IgD-negative memory B cell (primary cell): ENCODE measurements around the gene CD7. TPM values are rescaled to one million over a fixed set of nuclear protein-coding genes. Genes with fewer than 3 reads are reported as not detected.

Experiments
- H3K27ac Mint-ChIP-seq, 3 donors: one replicate each; pipeline ENCODE4 v1.8.0; 2020 to 2022; ENCODE audit warnings: mild to moderate bottlenecking in 3 of 3, mixed read lengths in 3 of 3, moderate library complexity in 1 of 3
- H3K27me3 Mint-ChIP-seq: one replicate; pipeline ENCODE4 v1.8.0; 2021; ENCODE audit warnings: mixed read lengths
- H3K36me3 Mint-ChIP-seq: one replicate; pipeline ENCODE4 v1.8.0; 2020; ENCODE audit warnings: mild to moderate bottlenecking, mixed read lengths
- H3K4me1 Mint-ChIP-seq, 3 donors: one replicate each; pipeline ENCODE4 v1.8.0; 2020 to 2022; ENCODE audit warnings: mixed read lengths in 3 of 3, mild to moderate bottlenecking in 1 of 3
- H3K4me3 Mint-ChIP-seq, 4 donors: one replicate each; pipeline ENCODE4 v1.8.0; 2020 to 2022; ENCODE audit warnings: mild to moderate bottlenecking in 4 of 4, mixed read lengths in 4 of 4, moderate library complexity in 3 of 4
- H3K9me3 Mint-ChIP-seq, 3 donors: one replicate each; pipeline ENCODE4 v1.8.0; 2020 to 2021; ENCODE audit warnings: mixed read lengths in 3 of 3, mild to moderate bottlenecking in 1 of 3
- polyA plus RNA-seq: library from polyadenylated mRNA; unstranded; fragments of 300-500 nt; fragmentation: Illumina TruSeq; gene quantifications from one replicate; pipeline ENCODE4 v1.2.3, GENCODE V29; 2021

Gene CD7
- polyA plus RNA-seq, 1 donor from 2014 or later, result 4.4 TPM

GRCh38 chr17:82277851-82278250 is 39.6 kb downstream of the CD7 start:
- H3K4me1 Mint-ChIP-seq, result peaks cover 0 to 4% (median 2%) of the 10 kb centered on the region in 3 donors
- no peak overlapping the region for H3K4me3 Mint-ChIP-seq
- no peaks in the 10 kb centered on the region for H3K36me3 Mint-ChIP-seq
- peaks cover 9% of the 10 kb centered on the region for H3K27me3 Mint-ChIP-seq
- no peaks in the 10 kb centered on the region for H3K9me3 Mint-ChIP-seq
- H3K27ac Mint-ChIP-seq, result no peak overlapping the region

GRCh38 chr17:82276938-82277337 is 40.5 kb downstream of the CD7 start:
- peaks cover 6 to 10% (median 8%) of the 10 kb centered on the region in 3 donors for H3K4me1 Mint-ChIP-seq
- peak overlapping the region in 1 of 3 donors; percentile 62 for H3K27ac Mint-ChIP-seq
- peaks cover 4% of the 10 kb centered on the region for H3K36me3 Mint-ChIP-seq
- peaks cover 9% of the 10 kb centered on the region for H3K27me3 Mint-ChIP-seq
- H3K9me3 Mint-ChIP-seq, result no peaks in the 10 kb centered on the region
- H3K4me3 Mint-ChIP-seq, result peak overlapping the region in 1 of 4 donors; percentile 68

GRCh38 chr17:82275326-82275725 is 42.1 kb downstream of the CD7 start:
- H3K4me1 Mint-ChIP-seq, result peaks cover 15 to 16% (median 15%) of the 10 kb centered on the region in 3 donors
- no peaks in the 10 kb centered on the region for H3K9me3 Mint-ChIP-seq
- H3K27ac Mint-ChIP-seq, result peak overlapping the region in 1 of 3 donors; percentile 68
- peak overlapping the region in 2 of 4 donors; percentile 8 to 68 for H3K4me3 Mint-ChIP-seq
- H3K36me3 Mint-ChIP-seq, result peaks cover 4% of the 10 kb centered on the region
- H3K27me3 Mint-ChIP-seq, result peaks cover 9% of the 10 kb centered on the region

- H3K4me1 Mint-ChIP-seq, result peaks cover 21 to 26% (median 24%) of the 10 kb centered on the region in 3 donors
- no peaks in the 10 kb centered on the region for H3K9me3 Mint-ChIP-seq
- H3K27ac Mint-ChIP-seq, result peak overlapping the region in 2 of 3 donors; percentile 74 to 99
- H3K4me3 Mint-ChIP-seq, result peak overlapping the region in 3 of 4 donors; percentile 43 to 99 (median 93)
- peaks cover 9% of the 10 kb centered on the region for H3K27me3 Mint-ChIP-seq
- H3K36me3 Mint-ChIP-seq, result peaks cover 5% of the 10 kb centered on the region
These were observed 43.0 kb downstream of the CD7 start for GRCh38 chr17:82274134-82275020.

- peaks cover 9% of the 10 kb centered on the region for H3K27me3 Mint-ChIP-seq
- H3K4me1 Mint-ChIP-seq, result peaks cover 25 to 30% (median 28%) of the 10 kb centered on the region in 3 donors
- H3K36me3 Mint-ChIP-seq, result peaks cover 5% of the 10 kb centered on the region
- peak within 1 kb of the TSS; percentile 90 to 99 (median 98) for H3K27ac Mint-ChIP-seq
- peak within 1 kb of the TSS; percentile 89 to 99 (median 92) for H3K4me3 Mint-ChIP-seq
- no peaks in the 10 kb centered on the region for H3K9me3 Mint-ChIP-seq
These were observed 43.9 kb downstream of the CD7 start, which contains the start of gene CSNK1D for GRCh38 chr17:82273327-82274133. Gene CSNK1D, minus strand, starts transcription at chr17:82273700. Its CDS starts 319 bp downstream, at chr17:82273381.

- peaks cover 31 to 38% (median 35%) of the 10 kb centered on the region in 3 donors for H3K4me1 Mint-ChIP-seq
- H3K9me3 Mint-ChIP-seq, result no peaks in the 10 kb centered on the region
- H3K4me3 Mint-ChIP-seq, result peak overlapping the region; percentile 89 to 99 (median 92)
- H3K27ac Mint-ChIP-seq, result peak overlapping the region; percentile 90 to 99 (median 98)
- H3K36me3 Mint-ChIP-seq, result peaks cover 5% of the 10 kb centered on the region
- peaks cover 9% of the 10 kb centered on the region for H3K27me3 Mint-ChIP-seq
These were observed 44.7 kb downstream of the CD7 start for GRCh38 chr17:82272495-82273326.

- Mint-ChIP-seq H3K9me3 (no peaks in the 10 kb centered on the region), H3K27me3 (peaks cover 5% of the 10 kb centered on the region), H3K36me3 (peaks cover 5% of the 10 kb centered on the region), H3K4me1 (peaks cover 31 to 43% (median 35%) of the 10 kb centered on the region in 3 donors), H3K4me3 (peak overlapping the region; percentile 75 to 94 (median 80)), H3K27ac (peak overlapping the region in 2 of 3 donors; percentile 90 to 94)
These were observed 46.0 kb downstream of the CD7 start for GRCh38 chr17:82271401-82271800.

- Mint-ChIP-seq H3K9me3 (no peaks in the 10 kb centered on the region), H3K36me3 (peaks cover 5% of the 10 kb centered on the region), H3K4me3 (peak overlapping the region in 3 of 4 donors; percentile 67 to 80 (median 80)), H3K27me3 (peaks cover 4% of the 10 kb centered on the region), H3K4me1 (peaks cover 30 to 43% (median 35%) of the 10 kb centered on the region in 3 donors), H3K27ac (peak overlapping the region in 2 of 3 donors; percentile 49 to 94)
These were observed 46.8 kb downstream of the CD7 start for GRCh38 chr17:82270651-82271050.

GRCh38 chr17:82269882-82270500 is 47.4 kb downstream of the CD7 start:
- H3K4me1 Mint-ChIP-seq, result peaks cover 32 to 45% (median 35%) of the 10 kb centered on the region in 3 donors
- H3K9me3 Mint-ChIP-seq, result no peaks in the 10 kb centered on the region
- peak overlapping the region; percentile 49 to 94 (median 84) for H3K27ac Mint-ChIP-seq
- H3K27me3 Mint-ChIP-seq, result peaks cover 2% of the 10 kb centered on the region
- H3K4me3 Mint-ChIP-seq, result peak overlapping the region in 3 of 4 donors; percentile 67 to 80 (median 79)
- peaks cover 5% of the 10 kb centered on the region for H3K36me3 Mint-ChIP-seq

GRCh38 chr17:82269138-82269881 is 48.1 kb downstream of the CD7 start:
- peaks cover 5% of the 10 kb centered on the region for H3K36me3 Mint-ChIP-seq
- no peaks in the 10 kb centered on the region for H3K9me3 Mint-ChIP-seq
- peak overlapping the region in 2 of 4 donors; percentile 63 to 66 for H3K4me3 Mint-ChIP-seq
- H3K27me3 Mint-ChIP-seq, result no peaks in the 10 kb centered on the region
- peaks cover 32 to 45% (median 35%) of the 10 kb centered on the region in 3 donors for H3K4me1 Mint-ChIP-seq
- H3K27ac Mint-ChIP-seq, result peak overlapping the region; percentile 49 to 84 (median 62)

- Mint-ChIP-seq H3K36me3 (peaks cover 5% of the 10 kb centered on the region), H3K9me3 (no peaks in the 10 kb centered on the region), H3K27ac (peak overlapping the region in 2 of 3 donors; percentile 31 to 53), H3K4me1 (peaks cover 32 to 45% (median 35%) of the 10 kb centered on the region in 3 donors), H3K4me3 (peak overlapping the region in 3 of 4 donors; percentile 9 to 60 (median 47)), H3K27me3 (no peaks in the 10 kb centered on the region)
These were observed 49.6 kb downstream of the CD7 start for GRCh38 chr17:82267575-82268379.

GRCh38 chr17:82266142-82266541 is 51.3 kb downstream of the CD7 start:
- H3K4me3 Mint-ChIP-seq, result peak overlapping the region in 1 of 4 donors; percentile 60
- H3K4me1 Mint-ChIP-seq, result peaks cover 24 to 34% (median 26%) of the 10 kb centered on the region in 3 donors
- peaks cover 3% of the 10 kb centered on the region for H3K36me3 Mint-ChIP-seq

More at GRCh38 chr17:82266142-82266541, 51.3 kb downstream of the CD7 start:
- H3K9me3 Mint-ChIP-seq, result no peaks in the 10 kb centered on the region
- peak overlapping the region in 1 of 3 donors; percentile 52 for H3K27ac Mint-ChIP-seq
- H3K27me3 Mint-ChIP-seq, result no peaks in the 10 kb centered on the region
